ENCODE measurements around the gene MYO18A. TPM values are rescaled to one million over a fixed set of nuclear protein-coding genes. Genes with fewer than 3 reads are reported as not detected.

The MYO18A gene
- total and polyA plus RNA-seq, 10 of the 15 experiments (the other 5 are each of a cell fraction or from before 2014, with no cell fraction given): 2.9 to 66.0 (median 24.5) TPM

DNA sequence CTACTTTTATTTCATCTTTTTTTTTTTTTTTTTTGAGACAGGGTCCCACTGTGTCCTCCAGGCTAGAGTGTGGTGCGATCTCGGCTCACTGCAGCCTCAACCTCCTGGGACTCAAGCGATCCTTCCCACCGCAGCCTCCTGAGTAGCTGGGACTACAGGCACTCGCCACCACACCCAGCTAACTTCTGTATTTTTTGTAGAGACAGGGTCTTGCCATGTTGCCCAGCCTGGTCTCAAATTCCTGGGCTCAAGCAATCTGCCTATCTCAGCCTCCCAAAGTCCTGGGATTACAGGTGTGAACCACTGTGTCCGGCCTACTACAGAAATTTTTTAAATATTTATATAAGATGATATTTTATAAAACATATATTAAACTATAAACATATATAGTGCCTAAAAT is 4.8 kb downstream of the MYO18A start:
- Histone ChIP-seq H3K4me3 (no peak overlapping the region), H3K9me3 (replicated peaks; ENCODE audit: control insufficient read depth, insufficient read depth, low read length) (no peaks in the 10 kb centered on the region), H3K4me2 (ENCODE audit: control insufficient read depth, insufficient read depth) (no peak overlapping the region), H4K20me1 (ENCODE audit: control insufficient read depth, insufficient read depth) (no peaks in the 10 kb centered on the region), H2AFZ (ENCODE audit: control insufficient read depth, low read depth, low read length) (no peak overlapping the region), H3K27me3 (replicated peaks in 1 of 2; ENCODE audit: control insufficient read depth in 2 of 2, insufficient read depth in 2 of 2, low read length in 1 of 2) (no peaks in the 10 kb centered on the region), H3K4me1 (ENCODE audit: control insufficient read depth, insufficient read depth, low read length) (peaks cover 13% of the 10 kb centered on the region), H3K9ac (ENCODE audit: control insufficient read depth, insufficient read depth, low read length) (no peak overlapping the region), H3K79me2 (ENCODE audit: control insufficient read depth, insufficient read depth, low read length) (peaks cover 3% of the 10 kb centered on the region; the same call in 1 of the 2 replicates), H3K36me3 (ENCODE audit: control insufficient read depth in 2 of 2, insufficient read depth in 2 of 2, low read length in 1 of 2) (no peaks in the 10 kb centered on the region), H3K27ac (ENCODE audit: control insufficient read depth, insufficient read depth) (no peak overlapping the region)
- CTCF ChIA-PET: interaction anchor here (1.1 to 12.9 kb wide), 5 partner anchors 10 to 116 kb away, joined by 3 to 260 read pairs (median 9); no protein-coding TSS in a partner anchor
- no TSS peak for BruUV-seq (replicated peaks)
- no peak for TF ChIP-seq CEBPB (IDR thresholded peaks at IDR 0.05; ENCODE audit: borderline replicate concordance in 1 of 2, low read depth in 2 of 2, low read length in 2 of 2)
- no peak for TF ChIP-seq BMI1 (IDR thresholded peaks at IDR 0.05; ENCODE audit: borderline replicate concordance)
- TF ChIP-seq, protein P1, sequence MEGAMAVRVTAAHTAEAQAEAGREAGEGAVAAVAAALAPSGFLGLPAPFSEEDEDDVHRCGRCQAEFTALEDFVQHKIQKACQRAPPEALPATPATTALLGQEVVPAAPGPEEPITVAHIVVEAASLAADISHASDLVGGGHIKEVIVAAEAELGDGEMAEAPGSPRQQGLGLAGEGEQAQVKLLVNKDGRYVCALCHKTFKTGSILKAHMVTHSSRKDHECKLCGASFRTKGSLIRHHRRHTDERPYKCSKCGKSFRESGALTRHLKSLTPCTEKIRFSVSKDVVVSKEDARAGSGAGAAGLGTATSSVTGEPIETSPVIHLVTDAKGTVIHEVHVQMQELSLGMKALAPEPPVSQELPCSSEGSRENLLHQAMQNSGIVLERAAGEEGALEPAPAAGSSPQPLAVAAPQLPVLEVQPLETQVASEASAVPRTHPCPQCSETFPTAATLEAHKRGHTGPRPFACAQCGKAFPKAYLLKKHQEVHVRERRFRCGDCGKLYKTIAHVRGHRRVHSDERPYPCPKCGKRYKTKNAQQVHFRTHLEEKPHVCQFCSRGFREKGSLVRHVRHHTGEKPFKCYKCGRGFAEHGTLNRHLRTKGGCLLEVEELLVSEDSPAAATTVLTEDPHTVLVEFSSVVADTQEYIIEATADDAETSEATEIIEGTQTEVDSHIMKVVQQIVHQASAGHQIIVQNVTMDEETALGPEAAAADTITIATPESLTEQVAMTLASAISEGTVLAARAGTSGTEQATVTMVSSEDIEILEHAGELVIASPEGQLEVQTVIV (IDR thresholded peaks at IDR 0.05; ENCODE audit: borderline replicate concordance, partially characterized antibody): no peak
- no peak for TF ChIP-seq ASH2L (IDR thresholded peaks at IDR 0.05; ENCODE audit: borderline replicate concordance, low read depth)
- no peak for TF ChIP-seq NFYB (IDR thresholded peaks at IDR 0.05; ENCODE audit: insufficient read depth, low read depth, low read length)
- no peak for TF ChIP-seq POLR2AphosphoS5 (IDR thresholded peaks at IDR 0.05; ENCODE audit: low read length)
- TF ChIP-seq NR2C2 (IDR thresholded peaks at IDR 0.05; ENCODE audit: borderline replicate concordance, control insufficient read depth, insufficient read length, low read depth): no peak
- TF ChIP-seq SRF (IDR thresholded peaks at IDR 0.05; ENCODE audit: low read depth in 2 of 2, low read length in 2 of 2): no peak
- TF ChIP-seq SUZ12 (IDR thresholded peaks at IDR 0.05; ENCODE audit: unreplicated experiment): no peak
- TF ChIP-seq RUNX3 (IDR thresholded peaks at IDR 0.05; ENCODE audit: low read length): no peak
- no peak for TF ChIP-seq IKZF2 (IDR thresholded peaks at IDR 0.05)
- no peak for TF ChIP-seq NRF1 (conservative IDR thresholded peaks at IDR 0.05; ENCODE audit: low read depth, low read length)
- TF ChIP-seq YBX1 (IDR thresholded peaks at IDR 0.05): no peak
- ATAC-seq (no peak), DNase-seq (ENCODE audit: low read depth, low spot score) (no peak), FAIRE-seq (no peak)
- SMC1A ChIA-PET (ENCODE audit: uncharacterized antibody, unreplicated experiment): interaction anchor here (0.6 to 9.2 kb wide), 4 partner anchors 12 to 81 kb away, joined by 4 to 158 read pairs (median 7); no protein-coding TSS in a partner anchor
- intact Hi-C loops (cut with micrococcal nuclease; ENCODE audit: unreplicated experiment): no loop called here
- WGBS (ENCODE audit: insufficient coverage, insufficient replicate concordance, low lambda C conversion rate, missing lambda C conversion rate): 94% methylated on average over 6 of the region's 6 CpGs
- POLR2A ChIA-PET: interaction anchor here (0.6 to 2.4 kb wide), 5 partner anchors 10 to 223 kb away, joined by 3 to 16 read pairs (median 5); no protein-coding TSS in a partner anchor
- RAD21 ChIA-PET (ENCODE audit: unreplicated experiment): interaction anchor here (1.4 to 10.4 kb wide), 3 partner anchors 11 to 44 kb away, joined by 4 to 207 read pairs (median 19); no protein-coding TSS in a partner anchor
- in situ Hi-C loops (cut with MboI): no loop called here

Data from GM12878 (cell line).